SK-N-SH treated with all-trans-retinoic acid at 6 μM for 48 hours (cell line): ENCODE data around the gene FIGN.

Experiments
- ATAC-seq: fragments of 200-7000 bp; cut with Tn5 transposase; 3 replicates; pipeline ENCODE4 v1.9.1; 2020; ENCODE audit warnings: mild to moderate bottlenecking, moderate library complexity
- ARNTL ChIP-seq: fragments of 450-650 bp; formaldehyde crosslinking; IDR thresholded peaks from 2 replicates; pipeline ENCODE4 v1.5.0; 2020; ENCODE audit warnings: low read depth, mild to moderate bottlenecking, moderate library complexity, borderline replicate concordance
- BACH2 ChIP-seq: fragments of 250-450 bp; sonication (Bioruptor Pico); IDR thresholded peaks from 2 replicates; pipeline ENCODE4 v1.9.0; 2021; ENCODE audit warnings: mild to moderate bottlenecking, borderline replicate concordance
- CSDC2 ChIP-seq: fragments of 250-450 bp; sonication (Bioruptor Pico); IDR thresholded peaks from 2 replicates; pipeline ENCODE4 v1.5.0; 2020; ENCODE audit warnings: mild to moderate bottlenecking, moderate library complexity
- ESRRG ChIP-seq: fragments of 250-450 bp; sonication (Bioruptor Pico); IDR thresholded peaks from 2 replicates; pipeline ENCODE4 v1.6.1; 2021; ENCODE audit warnings: mild to moderate bottlenecking
- GLIS3 ChIP-seq: fragments of 250-450 bp; sonication (Bioruptor Pico); IDR thresholded peaks from 2 replicates; pipeline ENCODE4 v1.5.0; 2020; ENCODE audit warnings: mild to moderate bottlenecking, moderate library complexity
- ISL1 ChIP-seq: fragments of 250-450 bp; sonication (Bioruptor Pico); IDR thresholded peaks from 2 replicates; pipeline ENCODE4 v2.1.2; 2022; ENCODE audit warnings: mild to moderate bottlenecking, moderate library complexity
- OSR1 ChIP-seq: fragments of 250-450 bp; sonication (Bioruptor Pico); IDR thresholded peaks from 2 replicates; pipeline ENCODE4 v1.8.0; 2022; ENCODE audit warnings: moderate library complexity, mild to moderate bottlenecking, inconsistent platforms
- RARB ChIP-seq: fragments of 250-450 bp; sonication (Bioruptor Pico); IDR thresholded peaks from 2 replicates; pipeline ENCODE4 v1.8.0; 2021; ENCODE audit warnings: mild to moderate bottlenecking, moderate library complexity
- SNAI2 ChIP-seq: fragments of 250-450 bp; sonication (Bioruptor Pico); IDR thresholded peaks from 2 replicates; pipeline ENCODE4 v1.5.0; 2020; ENCODE audit warnings: mild to moderate bottlenecking, moderate library complexity
- TCF4 ChIP-seq: fragments of 250-450 bp; sonication (Bioruptor Pico); IDR thresholded peaks from 2 replicates; pipeline ENCODE4 v1.8.0; 2021; ENCODE audit warnings: mild to moderate bottlenecking, moderate library complexity, borderline replicate concordance
- TOX ChIP-seq: fragments of 250-450 bp; sonication (Bioruptor Pico); IDR thresholded peaks from 2 replicates; pipeline ENCODE4 v1.8.0; 2021; ENCODE audit warnings: mild to moderate bottlenecking, moderate library complexity, borderline replicate concordance
- ZC3H10 ChIP-seq: fragments of 250-450 bp; sonication (Bioruptor Pico); IDR thresholded peaks from 2 replicates; pipeline ENCODE4 v1.5.1; 2021; ENCODE audit warnings: mild to moderate bottlenecking, moderate library complexity
- ZFP3 ChIP-seq: fragments of 250-450 bp; sonication (Bioruptor Pico); IDR thresholded peaks from 2 replicates; pipeline ENCODE4 v1.5.0; 2020; ENCODE audit warnings: mild to moderate bottlenecking, moderate library complexity
- ZFP30 ChIP-seq: fragments of 450-650 bp; formaldehyde crosslinking; IDR thresholded peaks from 2 replicates; pipeline ENCODE4 v1.5.0; 2022; ENCODE audit warnings: mild to moderate bottlenecking, moderate library complexity
- ZNF565 ChIP-seq: fragments of 450-650 bp; formaldehyde crosslinking; conservative IDR thresholded peaks from 2 replicates; pipeline ENCODE4 v1.5.0; 2020; ENCODE audit warnings: low read depth, mild to moderate bottlenecking, moderate library complexity
- ZNF8 ChIP-seq: fragments of 450-650 bp; formaldehyde crosslinking; IDR thresholded peaks from 2 replicates; pipeline ENCODE4 v1.5.0; 2020; ENCODE audit warnings: mild to moderate bottlenecking, moderate library complexity
- TF ChIP-seq, protein P1 (sequence below): fragments of 250-450 bp; sonication (Bioruptor Pico); IDR thresholded peaks from 2 replicates; pipeline ENCODE4 v1.5.1; 2020; ENCODE audit warnings: low read depth, mild to moderate bottlenecking, moderate library complexity
- TF ChIP-seq, protein P2 (sequence below): fragments of 250-450 bp; sonication (Bioruptor Pico); IDR thresholded peaks from 2 replicates; pipeline ENCODE4 v1.8.0; 2020; ENCODE audit warnings: mild to moderate bottlenecking, moderate library complexity, borderline replicate concordance
- TF ChIP-seq, protein P3 (sequence below): fragments of 250-450 bp; sonication (Bioruptor Pico); IDR thresholded peaks from 2 replicates; pipeline ENCODE4 v1.5.1; 2021; ENCODE audit warnings: mild to moderate bottlenecking, moderate library complexity
- TF ChIP-seq, protein P4 (sequence below): fragments of 250-450 bp; sonication (Bioruptor Pico); IDR thresholded peaks from 2 replicates; pipeline ENCODE4 v1.5.0; 2020; ENCODE audit warnings: mild to moderate bottlenecking, moderate library complexity
- TF ChIP-seq, protein P5 (sequence below): fragments of 250-450 bp; sonication (Bioruptor Pico); IDR thresholded peaks from 2 replicates; pipeline ENCODE4 v1.8.0; 2021; ENCODE audit warnings: low read depth, mild to moderate bottlenecking, moderate library complexity, borderline replicate concordance

Gene FIGN

DNA sequence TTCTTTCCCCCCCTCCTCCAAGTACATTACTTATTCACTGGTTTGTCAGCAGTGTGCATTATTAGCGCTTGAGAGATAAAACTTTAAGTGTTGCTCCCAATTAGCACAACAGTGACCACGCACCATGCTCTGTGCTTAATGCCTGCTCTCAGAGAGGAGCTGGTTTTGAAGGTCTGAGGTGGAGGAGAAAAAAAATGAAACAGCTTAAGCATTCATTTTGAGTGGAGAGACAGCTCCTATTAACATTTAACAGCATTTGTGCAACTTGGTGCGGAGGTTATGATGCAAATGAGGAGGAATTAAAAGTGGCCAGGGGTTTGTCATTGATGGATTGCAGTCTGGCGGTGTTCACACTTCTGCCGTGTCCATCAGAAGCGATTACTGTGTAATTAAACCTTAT lies 141.8 kb downstream of the FIGN start:
- TF ChIP-seq ZNF565 (CRISPR knock-in tag) = no peak
- TF ChIP-seq, protein P1, sequence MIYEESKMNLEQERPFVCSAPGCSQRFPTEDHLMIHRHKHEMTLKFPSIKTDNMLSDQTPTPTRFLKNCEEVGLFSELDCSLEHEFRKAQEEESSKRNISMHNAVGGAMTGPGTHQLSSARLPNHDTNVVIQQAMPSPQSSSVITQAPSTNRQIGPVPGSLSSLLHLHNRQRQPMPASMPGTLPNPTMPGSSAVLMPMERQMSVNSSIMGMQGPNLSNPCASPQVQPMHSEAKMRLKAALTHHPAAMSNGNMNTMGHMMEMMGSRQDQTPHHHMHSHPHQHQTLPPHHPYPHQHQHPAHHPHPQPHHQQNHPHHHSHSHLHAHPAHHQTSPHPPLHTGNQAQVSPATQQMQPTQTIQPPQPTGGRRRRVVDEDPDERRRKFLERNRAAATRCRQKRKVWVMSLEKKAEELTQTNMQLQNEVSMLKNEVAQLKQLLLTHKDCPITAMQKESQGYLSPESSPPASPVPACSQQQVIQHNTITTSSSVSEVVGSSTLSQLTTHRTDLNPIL (CRISPR knock-in tag) = no peak
- no peak for TF ChIP-seq GLIS3 (CRISPR knock-in tag)
- no peak for TF ChIP-seq RARB (CRISPR knock-in tag)
- TF ChIP-seq BACH2 (CRISPR knock-in tag) = no peak
- no peak for TF ChIP-seq ESRRG
- no peak for TF ChIP-seq ARNTL (CRISPR knock-in tag)
- no peak for TF ChIP-seq SNAI2 (CRISPR knock-in tag)
- TF ChIP-seq, protein P2, sequence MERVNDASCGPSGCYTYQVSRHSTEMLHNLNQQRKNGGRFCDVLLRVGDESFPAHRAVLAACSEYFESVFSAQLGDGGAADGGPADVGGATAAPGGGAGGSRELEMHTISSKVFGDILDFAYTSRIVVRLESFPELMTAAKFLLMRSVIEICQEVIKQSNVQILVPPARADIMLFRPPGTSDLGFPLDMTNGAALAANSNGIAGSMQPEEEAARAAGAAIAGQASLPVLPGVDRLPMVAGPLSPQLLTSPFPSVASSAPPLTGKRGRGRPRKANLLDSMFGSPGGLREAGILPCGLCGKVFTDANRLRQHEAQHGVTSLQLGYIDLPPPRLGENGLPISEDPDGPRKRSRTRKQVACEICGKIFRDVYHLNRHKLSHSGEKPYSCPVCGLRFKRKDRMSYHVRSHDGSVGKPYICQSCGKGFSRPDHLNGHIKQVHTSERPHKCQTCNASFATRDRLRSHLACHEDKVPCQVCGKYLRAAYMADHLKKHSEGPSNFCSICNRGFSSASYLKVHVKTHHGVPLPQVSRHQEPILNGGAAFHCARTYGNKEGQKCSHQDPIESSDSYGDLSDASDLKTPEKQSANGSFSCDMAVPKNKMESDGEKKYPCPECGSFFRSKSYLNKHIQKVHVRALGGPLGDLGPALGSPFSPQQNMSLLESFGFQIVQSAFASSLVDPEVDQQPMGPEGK (CRISPR knock-in tag) = no peak
- no peak for TF ChIP-seq ZC3H10 (CRISPR knock-in tag)
- TF ChIP-seq ISL1 (CRISPR knock-in tag) = no peak
- TF ChIP-seq TOX (CRISPR knock-in tag) = no peak
- no peak for TF ChIP-seq ZFP3 (CRISPR knock-in tag)
- TF ChIP-seq, protein P3, sequence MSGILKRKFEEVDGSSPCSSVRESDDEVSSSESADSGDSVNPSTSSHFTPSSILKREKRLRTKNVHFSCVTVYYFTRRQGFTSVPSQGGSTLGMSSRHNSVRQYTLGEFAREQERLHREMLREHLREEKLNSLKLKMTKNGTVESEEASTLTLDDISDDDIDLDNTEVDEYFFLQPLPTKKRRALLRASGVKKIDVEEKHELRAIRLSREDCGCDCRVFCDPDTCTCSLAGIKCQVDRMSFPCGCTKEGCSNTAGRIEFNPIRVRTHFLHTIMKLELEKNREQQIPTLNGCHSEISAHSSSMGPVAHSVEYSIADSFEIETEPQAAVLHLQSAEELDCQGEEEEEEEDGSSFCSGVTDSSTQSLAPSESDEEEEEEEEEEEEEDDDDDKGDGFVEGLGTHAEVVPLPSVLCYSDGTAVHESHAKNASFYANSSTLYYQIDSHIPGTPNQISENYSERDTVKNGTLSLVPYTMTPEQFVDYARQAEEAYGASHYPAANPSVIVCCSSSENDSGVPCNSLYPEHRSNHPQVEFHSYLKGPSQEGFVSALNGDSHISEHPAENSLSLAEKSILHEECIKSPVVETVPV = no peak
- ATAC-seq = no peak

DNA sequence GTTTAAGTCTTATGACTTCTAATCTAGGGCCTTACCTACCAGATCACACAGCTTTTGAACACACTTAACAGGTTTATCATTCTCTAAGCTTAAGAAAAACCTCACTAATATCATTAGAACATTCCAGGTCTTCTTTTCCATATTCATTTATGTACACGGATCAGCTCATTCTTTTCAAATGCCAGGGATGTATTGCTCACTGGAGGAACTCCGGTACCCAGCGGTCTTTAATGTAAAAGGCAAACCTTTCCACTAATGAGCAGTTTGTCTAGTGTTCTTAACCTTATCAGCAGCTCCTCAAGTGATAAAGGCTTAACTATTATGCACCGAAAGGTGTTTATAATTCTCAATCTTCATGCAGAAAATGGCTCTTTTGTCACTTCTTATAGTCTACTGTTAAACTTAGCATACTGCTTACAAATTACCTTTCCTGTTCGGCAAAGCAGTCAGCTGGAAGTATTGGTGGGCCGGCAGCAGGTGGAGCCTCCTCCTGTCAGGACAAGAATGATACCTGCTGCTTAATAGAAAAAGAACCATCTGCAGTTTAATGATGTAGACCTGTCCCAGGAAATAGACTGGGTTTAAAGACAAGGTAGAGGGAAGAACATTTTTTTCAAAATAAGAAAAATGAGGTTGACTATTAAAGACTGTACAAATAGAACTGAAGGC lies 142.7 kb downstream of the FIGN start:
- no peak for ATAC-seq
- TF ChIP-seq CSDC2 (no peak), ZNF8 (CRISPR knock-in tag) (no peak), ZC3H10 (CRISPR knock-in tag) (no peak), BACH2 (CRISPR knock-in tag) (no peak), TOX (CRISPR knock-in tag) (no peak), ZFP30 (CRISPR knock-in tag) (no peak), GLIS3 (CRISPR knock-in tag) (no peak), ISL1 (CRISPR knock-in tag) (no peak), ZNF565 (CRISPR knock-in tag) (no peak), ZFP3 (CRISPR knock-in tag) (no peak), OSR1 (CRISPR knock-in tag) (no peak), ARNTL (CRISPR knock-in tag) (no peak), RARB (CRISPR knock-in tag) (no peak), TCF4 (no peak), SNAI2 (CRISPR knock-in tag) (no peak)
- TF ChIP-seq, protein P4, sequence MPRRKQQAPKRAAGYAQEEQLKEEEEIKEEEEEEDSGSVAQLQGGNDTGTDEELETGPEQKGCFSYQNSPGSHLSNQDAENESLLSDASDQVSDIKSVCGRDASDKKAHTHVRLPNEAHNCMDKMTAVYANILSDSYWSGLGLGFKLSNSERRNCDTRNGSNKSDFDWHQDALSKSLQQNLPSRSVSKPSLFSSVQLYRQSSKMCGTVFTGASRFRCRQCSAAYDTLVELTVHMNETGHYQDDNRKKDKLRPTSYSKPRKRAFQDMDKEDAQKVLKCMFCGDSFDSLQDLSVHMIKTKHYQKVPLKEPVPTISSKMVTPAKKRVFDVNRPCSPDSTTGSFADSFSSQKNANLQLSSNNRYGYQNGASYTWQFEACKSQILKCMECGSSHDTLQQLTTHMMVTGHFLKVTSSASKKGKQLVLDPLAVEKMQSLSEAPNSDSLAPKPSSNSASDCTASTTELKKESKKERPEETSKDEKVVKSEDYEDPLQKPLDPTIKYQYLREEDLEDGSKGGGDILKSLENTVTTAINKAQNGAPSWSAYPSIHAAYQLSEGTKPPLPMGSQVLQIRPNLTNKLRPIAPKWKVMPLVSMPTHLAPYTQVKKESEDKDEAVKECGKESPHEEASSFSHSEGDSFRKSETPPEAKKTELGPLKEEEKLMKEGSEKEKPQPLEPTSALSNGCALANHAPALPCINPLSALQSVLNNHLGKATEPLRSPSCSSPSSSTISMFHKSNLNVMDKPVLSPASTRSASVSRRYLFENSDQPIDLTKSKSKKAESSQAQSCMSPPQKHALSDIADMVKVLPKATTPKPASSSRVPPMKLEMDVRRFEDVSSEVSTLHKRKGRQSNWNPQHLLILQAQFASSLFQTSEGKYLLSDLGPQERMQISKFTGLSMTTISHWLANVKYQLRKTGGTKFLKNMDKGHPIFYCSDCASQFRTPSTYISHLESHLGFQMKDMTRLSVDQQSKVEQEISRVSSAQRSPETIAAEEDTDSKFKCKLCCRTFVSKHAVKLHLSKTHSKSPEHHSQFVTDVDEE = no peak
- TF ChIP-seq, protein P3 = no peak
- TF ChIP-seq, protein P2 (CRISPR knock-in tag) = no peak
- TF ChIP-seq, protein P5, sequence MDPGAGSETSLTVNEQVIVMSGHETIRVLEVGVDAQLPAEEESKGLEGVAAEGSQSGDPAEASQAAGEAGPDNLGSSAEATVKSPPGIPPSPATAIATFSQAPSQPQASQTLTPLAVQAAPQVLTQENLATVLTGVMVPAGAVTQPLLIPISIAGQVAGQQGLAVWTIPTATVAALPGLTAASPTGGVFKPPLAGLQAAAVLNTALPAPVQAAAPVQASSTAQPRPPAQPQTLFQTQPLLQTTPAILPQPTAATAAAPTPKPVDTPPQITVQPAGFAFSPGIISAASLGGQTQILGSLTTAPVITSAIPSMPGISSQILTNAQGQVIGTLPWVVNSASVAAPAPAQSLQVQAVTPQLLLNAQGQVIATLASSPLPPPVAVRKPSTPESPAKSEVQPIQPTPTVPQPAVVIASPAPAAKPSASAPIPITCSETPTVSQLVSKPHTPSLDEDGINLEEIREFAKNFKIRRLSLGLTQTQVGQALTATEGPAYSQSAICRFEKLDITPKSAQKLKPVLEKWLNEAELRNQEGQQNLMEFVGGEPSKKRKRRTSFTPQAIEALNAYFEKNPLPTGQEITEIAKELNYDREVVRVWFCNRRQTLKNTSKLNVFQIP (CRISPR knock-in tag) = no peak
- TF ChIP-seq, protein P1 (CRISPR knock-in tag) = no peak
- TF ChIP-seq, all 23 proteins: peak for 0
